Liver (tissue), 3 donors: ENCODE results near the gene MGAT4A.

Source experiments
- ATF3 ChIP-seq: IDR thresholded peaks from 2 replicates; pipeline ENCODE4 v1.6.1; 2016; ENCODE audit warnings: antibody characterized with exemption
- CTCF ChIP-seq: fragments of 150-350 bp; IDR thresholded peaks from 2 replicates; pipeline ENCODE4 v1.5.1; 2017; ENCODE audit warnings: improper control_type of control experiment, low read depth, low read length; ENCODE audit not compliant: missing input control
- EGR1 ChIP-seq, 2 donors: IDR thresholded peaks; 2 replicates each; pipeline ENCODE4 v1.6.1; 2016 to 2018; ENCODE audit warnings: antibody characterized with exemption in 2 of 2, low read depth in 2 of 2
- FOXA2 ChIP-seq: IDR thresholded peaks from 2 replicates; pipeline ENCODE4 v1.6.1; 2016; ENCODE audit warnings: antibody characterized with exemption
- GABPA ChIP-seq, 2 donors: IDR thresholded peaks in 1 of 2; conservative IDR thresholded peaks in 1 of 2; 2 replicates each; pipeline ENCODE4 v1.6.1; 2016; ENCODE audit warnings: antibody characterized with exemption in 2 of 2, mild to moderate bottlenecking in 1 of 2, moderate library complexity in 1 of 2
- HNF4G ChIP-seq: IDR thresholded peaks from 2 replicates; pipeline ENCODE4 v1.6.1; 2016; ENCODE audit warnings: antibody characterized with exemption
- RAD21 ChIP-seq, 2 donors: IDR thresholded peaks; 2 replicates each; pipeline ENCODE4 v1.6.1; 2016; ENCODE audit warnings: antibody characterized with exemption in 2 of 2, mild to moderate bottlenecking in 2 of 2
- REST ChIP-seq: IDR thresholded peaks from 2 replicates; pipeline ENCODE4 v1.6.1; 2016; ENCODE audit warnings: antibody characterized with exemption, mild to moderate bottlenecking
- SP1 ChIP-seq: IDR thresholded peaks from 2 replicates; pipeline ENCODE4 v1.6.1; 2018; ENCODE audit warnings: antibody characterized with exemption, mild to moderate bottlenecking
- TAF1 ChIP-seq: conservative IDR thresholded peaks from 2 replicates; pipeline ENCODE4 v1.6.1; 2016; ENCODE audit warnings: antibody characterized with exemption, mild to moderate bottlenecking
- TF ChIP-seq, protein P1 (sequence below): IDR thresholded peaks from 2 replicates; pipeline ENCODE4 v1.6.1; 2016; ENCODE audit warnings: antibody characterized with exemption
- TF ChIP-seq, protein P2 (sequence below): IDR thresholded peaks from 2 replicates; pipeline ENCODE4 v1.6.1; 2016; ENCODE audit warnings: antibody characterized with exemption
- donor health status: healthy.
- donor health status: healthy.

GRCh38 chr2:98710734-98711133 lies 20.2 kb downstream of the MGAT4A start:
- TF ChIP-seq, protein P1, sequence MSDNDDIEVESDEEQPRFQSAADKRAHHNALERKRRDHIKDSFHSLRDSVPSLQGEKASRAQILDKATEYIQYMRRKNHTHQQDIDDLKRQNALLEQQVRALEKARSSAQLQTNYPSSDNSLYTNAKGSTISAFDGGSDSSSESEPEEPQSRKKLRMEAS: no peak
- TF ChIP-seq CTCF (no peak), REST (no peak), GABPA (IDR thresholded peaks at IDR 0.05 in 1 of 2, conservative IDR thresholded peaks at IDR 0.05 in 1 of 2) (no peak), TAF1 (no peak), RAD21 (IDR thresholded peaks at IDR 0.05) (no peak), ATF3 (no peak), SP1 (no peak), HNF4G (no peak), EGR1 (IDR thresholded peaks at IDR 0.05; ENCODE audit: low read depth in 2 of 2) (no peak), FOXA2 (no peak)
- TF ChIP-seq, protein P2, sequence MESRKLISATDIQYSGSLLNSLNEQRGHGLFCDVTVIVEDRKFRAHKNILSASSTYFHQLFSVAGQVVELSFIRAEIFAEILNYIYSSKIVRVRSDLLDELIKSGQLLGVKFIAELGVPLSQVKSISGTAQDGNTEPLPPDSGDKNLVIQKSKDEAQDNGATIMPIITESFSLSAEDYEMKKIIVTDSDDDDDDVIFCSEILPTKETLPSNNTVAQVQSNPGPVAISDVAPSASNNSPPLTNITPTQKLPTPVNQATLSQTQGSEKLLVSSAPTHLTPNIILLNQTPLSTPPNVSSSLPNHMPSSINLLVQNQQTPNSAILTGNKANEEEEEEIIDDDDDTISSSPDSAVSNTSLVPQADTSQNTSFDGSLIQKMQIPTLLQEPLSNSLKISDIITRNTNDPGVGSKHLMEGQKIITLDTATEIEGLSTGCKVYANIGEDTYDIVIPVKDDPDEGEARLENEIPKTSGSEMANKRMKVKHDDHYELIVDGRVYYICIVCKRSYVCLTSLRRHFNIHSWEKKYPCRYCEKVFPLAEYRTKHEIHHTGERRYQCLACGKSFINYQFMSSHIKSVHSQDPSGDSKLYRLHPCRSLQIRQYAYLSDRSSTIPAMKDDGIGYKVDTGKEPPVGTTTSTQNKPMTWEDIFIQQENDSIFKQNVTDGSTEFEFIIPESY: no peak
